ENCODE data around the gene SLC18B1.

DNA sequence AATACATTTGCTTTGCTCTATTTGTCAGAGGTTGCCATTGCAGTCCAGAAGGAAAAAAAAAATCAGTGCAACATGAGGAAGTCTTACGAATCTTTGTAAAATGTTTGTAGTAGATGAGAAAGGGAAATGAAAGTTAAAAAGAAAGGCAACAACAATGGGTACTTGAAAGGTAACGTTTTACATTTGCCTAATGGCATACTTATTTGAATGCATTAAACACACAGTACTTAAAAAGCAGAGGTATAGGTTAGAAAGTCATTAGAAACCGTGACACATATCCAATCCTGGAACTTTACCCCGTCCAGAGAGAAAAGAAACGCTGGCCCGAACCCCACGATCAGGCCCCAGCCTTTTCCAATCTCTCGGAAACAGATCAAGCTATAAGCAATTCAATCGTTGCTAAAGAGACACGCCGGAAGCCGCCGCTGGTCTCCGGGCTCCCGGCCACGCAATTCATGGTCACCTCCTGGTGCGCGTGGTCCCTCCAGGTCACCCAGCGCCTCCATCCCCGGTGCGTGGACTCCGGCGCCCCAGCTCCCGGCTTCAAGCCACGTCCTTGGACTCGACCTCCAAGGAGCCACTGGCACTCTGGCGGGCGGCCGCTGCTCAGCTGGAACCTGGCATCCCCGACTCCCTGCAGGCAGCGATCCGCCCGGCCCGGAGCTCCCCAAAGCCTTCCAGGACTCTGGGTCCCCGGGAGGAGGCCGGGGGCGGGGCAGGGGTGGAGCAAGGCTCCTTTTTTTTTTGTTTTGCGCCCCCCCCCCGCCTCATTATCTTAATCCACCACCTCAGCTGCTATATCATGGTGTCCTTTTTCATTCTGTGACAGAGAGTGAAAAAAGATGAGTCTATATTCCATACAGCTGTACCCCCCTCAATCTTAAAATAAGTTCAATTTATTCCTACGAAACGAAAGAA lies at the start of gene SLC18B1:
- TF ChIP-seq CTCF (IDR thresholded peaks at IDR 0.05; ENCODE audit: insufficient read depth, low read length, poor library complexity, severe bottlenecking) = no peak
- TF ChIP-seq EZH2phosphoT487 (conservative IDR thresholded peaks at IDR 0.05; ENCODE audit: low read length) = no peak

Data from SU-DHL-6 (cell line).